EH (cell line): ENCODE measurements around the gene ARSG.

Experiments
- DNase-seq: peaks from one replicate; pipeline ENCODE4 v3.0.0-alpha.2; 2015; ENCODE audit warnings: low read depth

Gene ARSG

GRCh38 chr17:68431045-68431608 is 139.8 kb downstream of the ARSG start:
- DNase-seq = no peak

- DNase-seq = peak; percentile 25
These were observed 140.4 kb downstream of the ARSG start for GRCh38 chr17:68431661-68432071.

GRCh38 chr17:68432086-68432864 is 141.0 kb downstream of the ARSG start:
- DNase-seq = no peak

GRCh38 chr17:68433211-68433610 is 141.9 kb downstream of the ARSG start:
- DNase-seq = no peak

- DNase-seq = no peak
These were observed 142.7 kb downstream of the ARSG start for GRCh38 chr17:68433911-68434508.

- DNase-seq = no peak
These were observed 144.1 kb downstream of the ARSG start for GRCh38 chr17:68435361-68435760.

GRCh38 chr17:68435876-68436842 is 144.9 kb downstream of the ARSG start:
- peak; percentile 84 for DNase-seq

- peak; percentile 31 for DNase-seq
These were observed 146.9 kb downstream of the ARSG start for GRCh38 chr17:68437979-68438822.

GRCh38 chr17:68439656-68440290 is 148.5 kb downstream of the ARSG start:
- DNase-seq = no peak

GRCh38 chr17:68440526-68440925 is 149.2 kb downstream of the ARSG start:
- DNase-seq = no peak

- no peak for DNase-seq
These were observed 149.9 kb downstream of the ARSG start for GRCh38 chr17:68441070-68441770.

GRCh38 chr17:68443972-68444464 is 152.7 kb downstream of the ARSG start:
- no peak for DNase-seq

- DNase-seq = no peak
These were observed 154.4 kb downstream of the ARSG start for GRCh38 chr17:68445671-68446070.

- DNase-seq = no peak
These were observed 155.3 kb downstream of the ARSG start for GRCh38 chr17:68446626-68447041.

GRCh38 chr17:68449021-68449739 is 157.9 kb downstream of the ARSG start:
- no peak for DNase-seq

GRCh38 chr17:68450391-68450790 is 159.1 kb downstream of the ARSG start:
- no peak for DNase-seq

GRCh38 chr17:68450801-68451200 is 159.5 kb downstream of the ARSG start:
- DNase-seq = no peak

- DNase-seq = no peak
These were observed 160.5 kb downstream of the ARSG start for GRCh38 chr17:68451670-68452354.
